Endothelial cell of hepatic sinusoid (primary cell): ENCODE measurements around the gene CUEDC1.

ENCODE experiments used
- in situ Hi-C: cut with HindIII; loops from 2 replicates; pipeline ENCODE4 v1.10.0; 2017; ENCODE audit warnings: low sequenced_read_pairs

Gene CUEDC1

GRCh38 chr17:57918017-57918895 is 37.0 kb downstream of the CUEDC1 start:
- in situ Hi-C loops, result no loop called here

GRCh38 chr17:57916925-57917858 is 38.0 kb downstream of the CUEDC1 start:
- in situ Hi-C loops, result no loop called here

- in situ Hi-C loops, result no loop called here
Observed at GRCh38 chr17:57915985-57916757, 39.0 kb downstream of the CUEDC1 start.

GRCh38 chr17:57915544-57915943 is 39.7 kb downstream of the CUEDC1 start:
- in situ Hi-C loops, result no loop called here

- in situ Hi-C loops, result no loop called here
Observed at GRCh38 chr17:57914273-57915142, 40.7 kb downstream of the CUEDC1 start.

GRCh38 chr17:57913575-57914272 is 41.5 kb downstream of the CUEDC1 start:
- in situ Hi-C loops, result no loop called here

- in situ Hi-C loops, result no loop called here
Observed at GRCh38 chr17:57911834-57912673, 43.2 kb downstream of the CUEDC1 start.

- in situ Hi-C loops, result no loop called here
Observed at GRCh38 chr17:57910462-57911420, 44.5 kb downstream of the CUEDC1 start.

- in situ Hi-C loops, result no loop called here
Observed at GRCh38 chr17:57909551-57909950, 45.7 kb downstream of the CUEDC1 start.

- in situ Hi-C loops, result no loop called here
Observed at GRCh38 chr17:57908278-57908677, 46.9 kb downstream of the CUEDC1 start.

- in situ Hi-C loops, result no loop called here
Observed at GRCh38 chr17:57906910-57907309, 48.3 kb downstream of the CUEDC1 start.

- in situ Hi-C loops, result no loop called here
Observed at GRCh38 chr17:57905875-57906455, 49.2 kb downstream of the CUEDC1 start.

- in situ Hi-C loops, result no loop called here
Observed at GRCh38 chr17:57903961-57904360, 51.3 kb downstream of the CUEDC1 start.

GRCh38 chr17:57902800-57903759 is 52.1 kb downstream of the CUEDC1 start:
- in situ Hi-C loops, result no loop called here

GRCh38 chr17:57902117-57902799 is 53.0 kb downstream of the CUEDC1 start:
- in situ Hi-C loops, result no loop called here
